HepG2 (cell line): ENCODE measurements around the gene GSTCD. TPM values are rescaled to one million over a fixed set of nuclear protein-coding genes. Genes with fewer than 3 reads are reported as not detected.

Source experiments
- BORCS8-MEF2B ChIP-seq: sonication (generic); formaldehyde crosslinking; IDR thresholded peaks from 2 replicates; pipeline ENCODE4 v1.8.0; 2022; ENCODE audit warnings: mild to moderate bottlenecking, missing genetic modification reagents
- CCAR2 ChIP-seq: fragments of 200-400 bp; formaldehyde crosslinking; optimal IDR thresholded peaks from 2 replicates; pipeline ENCODE3; 2018; ENCODE audit warnings: low read depth, mild to moderate bottlenecking, low read length, moderate library complexity
- CHD4 ChIP-seq: fragments of 200-600 bp; sonication (generic); IDR thresholded peaks from 2 replicates; pipeline ENCODE4 v1.7.0; 2017; ENCODE audit warnings: mild to moderate bottlenecking, low read length, borderline replicate concordance
- DZIP1 ChIP-seq: sonication (generic); formaldehyde crosslinking; IDR thresholded peaks from 2 replicates; pipeline ENCODE4 v1.5.0; 2020; ENCODE audit warnings: mild to moderate bottlenecking, missing genetic modification reagents
- ELF3 ChIP-seq: IDR thresholded peaks from 2 replicates; pipeline ENCODE4 v1.6.1; 2016; ENCODE audit warnings: missing genetic modification reagents, missing compliant biosample characterization
- ERF ChIP-seq: IDR thresholded peaks from 2 replicates; pipeline ENCODE4 v1.6.1; 2018; ENCODE audit warnings: missing biosample characterization, missing genetic modification reagents
- ETS1 ChIP-seq: sonication (generic); formaldehyde crosslinking; IDR thresholded peaks from 2 replicates; pipeline ENCODE4 v1.4.0; 2020; ENCODE audit warnings: missing genetic modification reagents
- KAT2B ChIP-seq: fragments of 150-350 bp; IDR thresholded peaks from 2 replicates; pipeline ENCODE4 v1.6.1; 2014; ENCODE audit warnings: low read depth, low read length, borderline replicate concordance
- KDM2A ChIP-seq: sonication (generic); formaldehyde crosslinking; IDR thresholded peaks from 2 replicates; pipeline ENCODE4 v1.4.0; 2020; ENCODE audit warnings: low read depth, missing genetic modification reagents, borderline replicate concordance
- NCOA1 ChIP-seq: sonication (generic); formaldehyde crosslinking; IDR thresholded peaks from 2 replicates; pipeline ENCODE4 v1.9.0; 2021; ENCODE audit warnings: missing genetic modification reagents
- REPIN1 ChIP-seq: sonication (generic); formaldehyde crosslinking; IDR thresholded peaks from 2 replicates; pipeline ENCODE4 v1.8.0; 2022; ENCODE audit warnings: missing genetic modification reagents, low read depth, mild to moderate bottlenecking, borderline replicate concordance
- SP4 ChIP-seq: sonication (generic); formaldehyde crosslinking; IDR thresholded peaks from 2 replicates; pipeline ENCODE4 v1.8.1; 2023; ENCODE audit warnings: mild to moderate bottlenecking, missing genetic modification reagents
- ZNF180 ChIP-seq: sonication (generic); formaldehyde crosslinking; IDR thresholded peaks from 2 replicates; pipeline ENCODE4 v1.4.0; 2020; ENCODE audit warnings: low read depth, missing genetic modification reagents, borderline replicate concordance
- ZNF276 ChIP-seq: sonication (generic); formaldehyde crosslinking; IDR thresholded peaks from 2 replicates; pipeline ENCODE4 v1.4.0; 2020; ENCODE audit warnings: mild to moderate bottlenecking, low read depth, missing genetic modification reagents
- ZNF326 ChIP-seq: sonication (generic); formaldehyde crosslinking; IDR thresholded peaks from 2 replicates; pipeline ENCODE4 v1.4.0; 2020; ENCODE audit warnings: missing genetic modification reagents, borderline replicate concordance
- ZNF761 ChIP-seq: sonication (generic); formaldehyde crosslinking; conservative IDR thresholded peaks from 2 replicates; pipeline ENCODE4 v1.4.0; 2020; ENCODE audit warnings: mild to moderate bottlenecking, missing genetic modification reagents
- ZNF790 ChIP-seq: sonication (generic); formaldehyde crosslinking; IDR thresholded peaks from 2 replicates; pipeline ENCODE4 v1.8.0; 2022; ENCODE audit warnings: missing genetic modification reagents, mild to moderate bottlenecking, borderline replicate concordance
- ZSCAN12 ChIP-seq: sonication (generic); formaldehyde crosslinking; IDR thresholded peaks from 2 replicates; pipeline ENCODE4 v1.9.0; 2021; ENCODE audit warnings: mild to moderate bottlenecking, missing genetic modification reagents
- polyA plus RNA-seq, 8 experiments: library from polyadenylated mRNA; depleted of rRNA in 3 of 8; stranded (reverse) in 7 of 8; unstranded in 1 of 8; fragments of >200 nt; fragmentation: Illumina TruSeq in 4 of 8; extraction: Trizol in 4 of 8; gene quantifications; 2 replicates each; pipeline versions ENCODE4 v1.2.1 to v1.2.3, GENCODE V29; 2011 to 2016; ENCODE audit warnings: low read depth in 4 of 8, missing spikeins in 1 of 8, mixed read lengths in 1 of 8; ENCODE audit not compliant: insufficient read depth in 1 of 8
- total RNA-seq, 5 experiments: library from RNA; depleted of rRNA; stranded (reverse); fragments of >200 nt; fragmentation: Illumina TruSeq; extraction: Trizol; gene quantifications; 2 replicates each; pipeline ENCODE4 v1.2.3, GENCODE V29; 2016; ENCODE audit warnings: low read depth in 1 of 5
- TF ChIP-seq, protein P1 (sequence below): sonication (generic); formaldehyde crosslinking; IDR thresholded peaks from 2 replicates; pipeline ENCODE4 v1.8.1; 2022; ENCODE audit warnings: low read depth, mild to moderate bottlenecking, missing genetic modification reagents

The GSTCD gene
- total and polyA plus RNA-seq, 2 of the 13 experiments (the other 11 are each of a cell fraction or from before 2014, with no cell fraction given): 7.9 to 30.8 TPM

- peak; percentile 95 for TF ChIP-seq ZNF276 (CRISPR knock-in tag)
- TF ChIP-seq ZSCAN12 (CRISPR knock-in tag): no peak
- no peak for TF ChIP-seq DZIP1 (CRISPR knock-in tag)
- peak; percentile 99 for TF ChIP-seq CCAR2
- TF ChIP-seq NCOA1: peak; percentile 75; the same call in 1 of the 2 replicates
- peak; percentile 95 for TF ChIP-seq ELF3 (CRISPR knock-in tag)
- TF ChIP-seq, protein P1, sequence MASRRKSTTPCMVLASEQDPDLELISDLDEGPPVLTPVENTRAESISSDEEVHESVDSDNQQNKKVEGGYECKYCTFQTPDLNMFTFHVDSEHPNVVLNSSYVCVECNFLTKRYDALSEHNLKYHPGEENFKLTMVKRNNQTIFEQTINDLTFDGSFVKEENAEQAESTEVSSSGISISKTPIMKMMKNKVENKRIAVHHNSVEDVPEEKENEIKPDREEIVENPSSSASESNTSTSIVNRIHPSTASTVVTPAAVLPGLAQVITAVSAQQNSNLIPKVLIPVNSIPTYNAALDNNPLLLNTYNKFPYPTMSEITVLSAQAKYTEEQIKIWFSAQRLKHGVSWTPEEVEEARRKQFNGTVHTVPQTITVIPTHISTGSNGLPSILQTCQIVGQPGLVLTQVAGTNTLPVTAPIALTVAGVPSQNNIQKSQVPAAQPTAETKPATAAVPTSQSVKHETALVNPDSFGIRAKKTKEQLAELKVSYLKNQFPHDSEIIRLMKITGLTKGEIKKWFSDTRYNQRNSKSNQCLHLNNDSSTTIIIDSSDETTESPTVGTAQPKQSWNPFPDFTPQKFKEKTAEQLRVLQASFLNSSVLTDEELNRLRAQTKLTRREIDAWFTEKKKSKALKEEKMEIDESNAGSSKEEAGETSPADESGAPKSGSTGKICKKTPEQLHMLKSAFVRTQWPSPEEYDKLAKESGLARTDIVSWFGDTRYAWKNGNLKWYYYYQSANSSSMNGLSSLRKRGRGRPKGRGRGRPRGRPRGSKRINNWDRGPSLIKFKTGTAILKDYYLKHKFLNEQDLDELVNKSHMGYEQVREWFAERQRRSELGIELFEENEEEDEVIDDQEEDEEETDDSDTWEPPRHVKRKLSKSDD: peak; percentile 90; the same call in 1 of the 2 replicates
- TF ChIP-seq ERF: peak; percentile 95
- no peak for TF ChIP-seq ETS1 (CRISPR knock-in tag)
- peak; percentile 91 for TF ChIP-seq SP4 (CRISPR knock-in tag)
- peak; percentile 100 for TF ChIP-seq KDM2A
- TF ChIP-seq BORCS8-MEF2B (CRISPR knock-in tag): peak; percentile 98
- no peak for TF ChIP-seq ZNF790
- peak; percentile 98 for TF ChIP-seq ZNF761 (CRISPR knock-in tag)
- peak; percentile 99 for TF ChIP-seq REPIN1 (CRISPR knock-in tag)
- no peak for TF ChIP-seq CHD4
- no peak for TF ChIP-seq ZNF180 (CRISPR knock-in tag)
- no peak for TF ChIP-seq ZNF326 (CRISPR knock-in tag)
- no peak for TF ChIP-seq KAT2B
Measured at GRCh38 chr4:105708181-105709080, at the start of gene GSTCD, which contains the start of gene INTS12 (continued).
